GM18907 (cell line): ENCODE data around the gene TRIO.
A peak's percentile ranks its signal among the peaks of the same experiment; 100 is the strongest.

Experiments
- ATAC-seq: cut with Tn5 transposase; IDR thresholded peaks from one replicate; pipeline ENCODE4 v1.9.1; 2021; ENCODE audit warnings: mild to moderate bottlenecking, moderate library complexity; ENCODE audit not compliant: unreplicated experiment

TRIO gene

GRCh38 chr5:14310901-14311300, 167.8 kb downstream of the TRIO start:
- no peak for ATAC-seq

GRCh38 chr5:14313986-14314690, 171.0 kb downstream of the TRIO start:
- ATAC-seq = no peak

- no peak for ATAC-seq
Observed at GRCh38 chr5:14316471-14316870, 173.3 kb downstream of the TRIO start.

- ATAC-seq = no peak
Observed at GRCh38 chr5:14319102-14319501, 176.0 kb downstream of the TRIO start.

GRCh38 chr5:14321936-14322335, 178.8 kb downstream of the TRIO start:
- ATAC-seq = no peak

DNA sequence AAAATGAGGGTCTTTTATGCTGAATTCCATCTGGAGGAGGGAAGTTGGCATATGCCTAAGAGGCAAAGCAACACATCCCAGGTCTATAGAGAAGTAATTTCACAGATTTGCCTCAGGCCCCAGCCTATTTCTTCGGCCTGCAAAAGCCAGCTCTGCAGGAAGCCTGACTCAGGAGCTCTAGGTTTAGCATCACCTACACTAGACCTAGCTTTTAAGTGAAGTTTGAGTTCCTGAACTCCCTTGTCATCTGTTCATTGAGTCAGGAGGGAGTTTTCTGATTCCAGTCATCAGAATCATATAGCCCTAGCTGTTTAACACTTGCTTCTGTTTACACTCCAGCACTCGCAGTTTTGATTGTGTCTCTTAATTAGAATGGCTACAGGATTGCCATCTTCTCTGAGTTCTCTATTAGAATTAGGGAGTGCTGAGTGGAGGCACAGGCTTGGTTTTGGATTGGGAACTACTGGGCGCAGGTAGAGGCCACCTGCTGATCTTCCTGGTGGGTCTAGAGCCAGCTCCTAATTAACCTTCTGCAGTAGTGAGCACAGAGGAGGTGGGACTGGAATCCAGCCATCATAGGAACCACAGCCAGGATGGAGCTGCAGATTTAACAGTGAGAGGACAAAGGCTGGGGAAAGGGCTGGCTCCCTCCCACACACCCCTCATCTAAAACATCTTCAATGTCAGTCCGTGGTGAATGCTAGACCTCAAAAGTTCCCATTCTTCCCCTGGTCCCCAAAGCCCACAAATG, 179.5 kb downstream of the TRIO start:
- ATAC-seq = no peak

DNA sequence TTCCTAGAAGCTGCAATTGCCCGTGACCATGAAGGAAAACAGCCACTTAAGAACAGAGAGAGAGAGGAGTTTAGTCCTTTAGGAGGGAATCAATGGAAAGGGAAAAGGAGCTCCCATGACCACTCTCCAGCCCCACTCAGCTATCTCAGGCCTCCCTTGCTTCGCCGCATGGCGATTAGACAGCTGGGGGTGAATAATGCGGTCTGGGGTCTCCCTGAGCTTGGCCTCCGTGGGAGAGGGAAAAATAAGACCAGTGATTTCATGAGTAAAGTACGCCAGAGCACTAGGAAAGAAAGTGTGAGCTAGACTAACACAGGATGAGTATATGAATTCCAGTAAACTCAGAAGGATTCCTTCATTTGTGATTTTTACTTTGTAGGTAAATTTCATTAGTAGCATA, 180.3 kb downstream of the TRIO start:
- no peak for ATAC-seq

DNA sequence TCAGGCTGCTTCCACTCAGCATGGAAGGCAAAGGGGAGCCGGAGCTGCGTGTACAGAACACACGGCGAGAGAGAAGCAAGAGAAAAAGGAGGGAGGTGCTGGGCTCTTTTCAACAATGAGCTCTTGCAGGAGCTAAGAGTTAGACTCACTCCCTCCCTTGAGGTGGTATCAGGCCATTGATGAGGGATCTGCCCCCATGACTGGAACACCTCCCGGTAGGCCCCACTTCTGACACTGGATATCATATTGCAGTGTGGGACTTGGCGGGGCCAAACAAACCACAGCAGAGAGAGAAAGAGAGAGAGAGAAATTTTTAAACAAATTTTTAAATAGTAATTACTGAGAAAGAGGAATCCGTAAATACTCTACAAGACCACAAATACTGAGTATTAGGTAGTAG, 182.2 kb downstream of the TRIO start:
- ATAC-seq = no peak

- ATAC-seq = no peak
Observed at GRCh38 chr5:14326035-14326903, 183.1 kb downstream of the TRIO start.

DNA sequence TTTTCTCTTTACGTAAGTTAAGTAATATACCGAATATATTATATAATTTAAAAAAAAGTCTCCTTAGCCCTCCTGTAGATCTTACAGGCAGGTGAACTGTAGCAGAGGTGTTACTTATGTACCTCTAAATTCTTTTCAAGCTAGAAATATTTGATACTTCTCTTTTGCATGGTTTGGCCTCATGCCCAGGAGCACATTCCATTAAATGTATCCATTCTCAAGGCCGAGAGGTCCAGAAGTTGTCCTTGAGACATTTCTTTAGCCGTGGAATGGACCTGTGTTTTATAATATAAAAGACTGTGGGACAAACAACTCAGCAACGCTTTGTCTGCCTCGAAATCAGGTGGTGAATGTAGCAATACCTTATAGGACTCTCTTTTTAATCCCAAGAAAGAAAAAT, 184.5 kb downstream of the TRIO start:
- ATAC-seq = no peak

DNA sequence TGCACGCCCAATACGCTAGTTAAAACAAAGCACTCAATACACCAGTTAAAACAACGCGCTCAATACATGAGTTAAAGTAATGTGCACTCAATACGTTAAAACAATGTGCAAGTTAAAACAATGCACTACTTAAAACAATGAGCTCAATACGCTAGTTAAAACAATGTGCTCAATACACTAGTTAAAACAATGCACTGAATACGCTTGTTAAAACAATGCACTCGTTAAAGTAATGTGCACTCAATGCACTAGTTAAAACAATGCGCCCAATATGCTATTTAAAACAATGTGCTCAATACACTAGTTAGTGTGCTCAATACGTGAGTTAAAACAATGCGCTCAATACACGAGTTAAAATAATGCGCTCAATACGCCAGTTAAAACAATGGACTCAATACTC, 185.0 kb downstream of the TRIO start:
- no peak for ATAC-seq

GRCh38 chr5:14330291-14330690, 187.1 kb downstream of the TRIO start:
- ATAC-seq = no peak

- no peak for ATAC-seq
Observed at GRCh38 chr5:14330729-14331385, 187.7 kb downstream of the TRIO start.

DNA sequence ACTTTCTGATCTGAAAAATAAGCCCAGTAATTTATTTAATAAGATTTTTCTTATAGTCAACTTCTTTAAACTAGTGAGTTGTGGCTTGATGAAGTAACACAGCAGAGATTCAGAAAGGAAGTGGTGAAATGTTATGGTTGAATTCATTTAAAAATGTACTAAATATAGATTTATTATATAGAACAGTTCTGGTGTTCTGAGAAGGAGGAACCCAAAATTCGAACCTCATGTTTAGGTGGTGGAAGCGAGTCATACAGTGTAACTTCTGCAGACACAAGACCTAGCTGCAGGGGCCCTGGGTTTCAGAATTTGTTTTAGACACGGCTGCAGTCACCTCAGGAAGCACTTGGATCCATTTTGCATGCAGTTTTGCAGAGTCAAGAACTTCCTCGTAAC, 188.2 kb downstream of the TRIO start:
- peak; percentile 54 for ATAC-seq

DNA sequence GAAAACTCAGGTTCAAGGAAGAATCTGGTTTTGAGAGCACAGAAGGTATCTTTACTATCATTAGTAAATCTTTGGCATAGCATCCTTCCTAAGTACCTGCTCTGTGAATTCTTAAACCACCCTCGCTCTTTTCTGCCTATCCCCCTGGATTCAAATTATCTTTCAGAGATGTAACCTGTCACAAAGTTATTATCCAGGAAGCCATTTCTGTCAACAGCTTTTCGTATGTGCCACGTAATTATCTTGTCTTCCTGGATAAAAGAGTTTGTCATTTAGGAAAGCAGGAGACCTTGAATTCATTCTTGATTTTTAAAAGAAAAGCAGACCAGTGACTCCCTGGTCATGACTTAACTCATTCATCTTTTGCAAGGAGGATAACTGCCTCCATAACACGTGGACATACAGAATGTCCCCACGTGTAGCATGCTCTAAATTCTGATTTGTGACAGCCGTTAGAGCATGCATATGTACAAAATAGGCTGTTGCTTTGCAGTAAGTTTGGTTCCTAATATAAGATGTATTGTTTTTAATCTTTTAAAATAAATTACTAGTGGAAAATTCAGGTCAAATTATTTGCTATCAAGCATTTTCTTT, 189.0 kb downstream of the TRIO start:
- ATAC-seq = no peak

DNA sequence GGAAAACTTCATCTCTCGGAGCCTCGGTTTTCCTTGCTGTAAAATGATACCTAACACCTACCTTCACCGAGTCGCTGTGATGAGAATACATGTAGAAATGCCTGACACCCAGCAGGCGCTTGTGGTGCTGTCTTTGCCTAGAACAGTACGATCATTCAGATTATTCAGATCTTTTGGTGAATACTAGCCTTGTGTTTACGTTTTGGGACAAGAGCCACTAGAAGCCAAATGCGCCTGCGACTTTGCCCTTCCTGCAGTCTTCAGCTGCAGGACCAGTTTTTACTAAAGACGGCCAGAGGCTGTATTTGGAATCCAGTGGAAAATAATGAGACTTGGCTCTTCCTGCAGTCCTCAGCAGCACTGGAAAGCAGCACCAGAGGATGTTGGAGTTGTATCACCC, 189.6 kb downstream of the TRIO start:
- ATAC-seq = no peak

- no peak for ATAC-seq
Observed at GRCh38 chr5:14337593-14337992, 194.5 kb downstream of the TRIO start.

GRCh38 chr5:14339468-14339867, 196.3 kb downstream of the TRIO start:
- no peak for ATAC-seq

DNA sequence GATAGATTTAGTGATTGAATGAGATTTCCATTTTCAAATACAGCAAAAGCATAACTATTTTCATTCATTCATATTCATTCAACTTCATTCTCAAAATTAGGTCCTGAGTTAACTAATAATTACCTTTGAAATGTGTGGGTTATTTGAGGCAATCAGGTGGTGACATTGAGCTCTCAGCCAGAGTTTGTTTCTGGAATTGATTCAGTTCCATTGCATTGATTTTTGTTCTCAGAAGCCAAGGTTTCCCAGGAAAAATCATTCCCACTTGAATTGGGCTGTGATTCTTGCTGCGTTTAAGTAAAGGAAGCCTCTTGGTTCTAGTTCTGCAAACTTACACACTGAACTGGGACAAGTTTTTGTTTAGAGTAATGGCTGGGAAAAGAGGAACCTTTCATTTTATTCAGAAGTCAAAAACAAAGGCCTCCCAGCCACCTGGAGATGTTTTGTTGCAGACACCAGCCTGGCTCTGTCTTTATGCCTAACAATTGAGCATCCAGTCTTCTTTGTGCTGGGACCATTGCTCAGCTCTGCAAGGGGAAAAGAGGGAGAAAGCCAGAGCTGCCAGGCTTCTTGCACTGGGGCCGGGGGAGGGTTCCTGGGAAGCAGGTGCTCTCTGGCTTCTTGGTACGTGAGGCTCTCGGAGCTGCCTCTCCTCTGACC, 198.6 kb downstream of the TRIO start:
- no peak for ATAC-seq

DNA sequence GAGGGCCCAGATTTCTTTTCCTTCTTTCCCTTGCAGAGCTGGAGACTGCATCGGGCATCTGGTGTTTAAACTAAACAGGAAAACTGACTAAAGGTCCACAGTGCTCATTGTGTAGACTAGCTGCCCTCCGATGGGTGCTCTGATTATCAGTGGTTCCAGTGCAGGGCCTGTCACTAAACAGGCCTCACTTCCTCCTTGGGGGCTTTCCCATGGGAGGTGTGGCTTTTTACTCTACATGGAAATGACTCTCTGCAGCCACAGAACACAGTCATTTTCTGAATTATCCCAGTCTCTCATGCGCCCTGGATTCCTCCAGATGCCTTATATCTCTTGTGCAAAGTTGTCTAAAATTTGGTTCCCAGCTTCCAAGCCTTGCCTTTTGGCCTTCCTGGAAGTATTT, 199.2 kb downstream of the TRIO start:
- peak; percentile 99 for ATAC-seq
